K562 (cell line): Measurements from ENCODE around the gene TBC1D2. TPM values are rescaled to one million over a fixed set of nuclear protein-coding genes. Genes with fewer than 3 reads are reported as not detected.

ENCODE experiments used
- ATF4 ChIP-seq: fragments of 450-650 bp; formaldehyde crosslinking; IDR thresholded peaks from 2 replicates; pipeline ENCODE4 v1.4.0; 2022; ENCODE audit warnings: mild to moderate bottlenecking, moderate library complexity
- BCL6 ChIP-seq: fragments of 250-450 bp; sonication (Bioruptor Pico); IDR thresholded peaks from 2 replicates; pipeline ENCODE4 v1.4.0; 2020
- BCLAF1 ChIP-seq, 2 experiments: fragments of 450-650 bp in 1 of 2; IDR thresholded peaks; 2 replicates each; pipeline ENCODE4 v1.6.1; 2011 to 2017; ENCODE audit warnings: low read depth in 2 of 2, antibody characterized with exemption in 1 of 2, borderline replicate concordance in 1 of 2, low read length in 1 of 2, mild to moderate bottlenecking in 1 of 2, mixed read lengths in 1 of 2; ENCODE audit not compliant: control insufficient read depth in 1 of 2
- CREM ChIP-seq: IDR thresholded peaks from 2 replicates; pipeline ENCODE4 v1.6.1; 2014; ENCODE audit warnings: antibody characterized with exemption, low read depth
- DPF2 ChIP-seq: fragments of 450-650 bp; IDR thresholded peaks from 2 replicates; pipeline ENCODE4 v1.6.1; 2016
- EP300 ChIP-seq: IDR thresholded peaks from 2 replicates; pipeline ENCODE4 v1.6.1; 2012; ENCODE audit warnings: low read length, improper control_type of control experiment
- GABPB1 ChIP-seq: sonication (generic); formaldehyde crosslinking; IDR thresholded peaks from 2 replicates; pipeline ENCODE4 v1.8.0; 2022; ENCODE audit warnings: mild to moderate bottlenecking, missing genetic modification reagents
- RBM25 ChIP-seq: fragments of 200-400 bp; formaldehyde crosslinking; IDR thresholded peaks from 2 replicates; pipeline ENCODE4 v1.6.1; 2018; ENCODE audit warnings: low read length, low read depth, moderate library complexity; ENCODE audit not compliant: severe bottlenecking
- RFX7 ChIP-seq: fragments of 250-450 bp; sonication (Bioruptor Pico); IDR thresholded peaks from 2 replicates; pipeline ENCODE4 v1.5.1; 2021; ENCODE audit warnings: mild to moderate bottlenecking
- SMAD1 ChIP-seq: fragments of 150-350 bp; IDR thresholded peaks from 2 replicates; pipeline ENCODE4 v1.6.1; 2014; ENCODE audit warnings: low read length, low read depth; ENCODE audit not compliant: partially characterized antibody
- VEZF1 ChIP-seq: fragments of 200-800 bp; sonication (Bioruptor generic); IDR thresholded peaks from 2 replicates; pipeline ENCODE4 v1.6.1; 2017; ENCODE audit warnings: missing genetic modification characterization, missing compliant biosample characterization
- YY1 ChIP-seq, 3 experiments: IDR thresholded peaks; 2 replicates each; pipeline ENCODE4 v1.6.1; 2011; ENCODE audit warnings: low read length in 2 of 3, mild to moderate bottlenecking in 2 of 3, moderate library complexity in 2 of 3, borderline replicate concordance in 1 of 3, control low read depth in 1 of 3, low read depth in 1 of 3; ENCODE audit not compliant: insufficient read depth in 3 of 3, insufficient replicate concordance in 2 of 3, control insufficient read depth in 1 of 3, insufficient read length in 1 of 3; ENCODE audit errors: extremely low read depth in 1 of 3
- ZFX ChIP-seq: sonication (generic); formaldehyde crosslinking; IDR thresholded peaks from 2 replicates; pipeline ENCODE4 v1.8.0; 2022; ENCODE audit warnings: mild to moderate bottlenecking, missing genetic modification reagents, moderate library complexity
- ZNF140 ChIP-seq: fragments of 250-450 bp; sonication (Bioruptor Pico); IDR thresholded peaks from 2 replicates; pipeline ENCODE4 v1.8.0; 2021; ENCODE audit warnings: moderate library complexity, mild to moderate bottlenecking, inconsistent platforms
- ZNF592 ChIP-seq: fragments of 450-650 bp; IDR thresholded peaks from 2 replicates; pipeline ENCODE4 v1.6.1; 2017; ENCODE audit warnings: antibody characterized with exemption, mild to moderate bottlenecking
- polyA plus RNA-seq, 8 experiments: library from polyadenylated mRNA; depleted of rRNA in 4 of 8; stranded (reverse) in 5 of 8; unstranded in 3 of 8; fragments of >200 nt; fragmentation: Nextera tagmentation in 2 of 8; fragmentation: Illumina TruSeq in 1 of 8; extraction: Ambion mirVana in 2 of 8; extraction: Trizol in 1 of 8; gene quantifications; 2 replicates each; pipeline versions ENCODE4 v1.2.1 to v1.2.3, GENCODE V29; 2011 to 2014; ENCODE audit warnings: inconsistent platforms in 1 of 8, missing spikeins in 1 of 8
- total RNA-seq, 7 experiments: library from RNA; depleted of rRNA in 6 of 7; stranded (reverse); fragments of >200 nt in 6 of 7; fragmentation: Illumina TruSeq in 2 of 7; extraction: Trizol in 2 of 7; gene quantifications; 2 replicates each; pipeline versions ENCODE4 v1.2.1 to v1.2.3, GENCODE V29; 2011 to 2021; ENCODE audit warnings: low replicate concordance in 1 of 7
- TF ChIP-seq, protein P1 (sequence below): fragments of 450-650 bp; formaldehyde crosslinking; conservative IDR thresholded peaks from 2 replicates; pipeline ENCODE4 v1.4.0; 2022; ENCODE audit warnings: mild to moderate bottlenecking, missing genetic modification characterization

The TBC1D2 gene
- total and polyA plus RNA-seq, 9 of the 15 experiments (the other 6 are each of a cell fraction or from before 2014, with no cell fraction given) = 0.10 to 7.0 (median 2.5) TPM

DNA sequence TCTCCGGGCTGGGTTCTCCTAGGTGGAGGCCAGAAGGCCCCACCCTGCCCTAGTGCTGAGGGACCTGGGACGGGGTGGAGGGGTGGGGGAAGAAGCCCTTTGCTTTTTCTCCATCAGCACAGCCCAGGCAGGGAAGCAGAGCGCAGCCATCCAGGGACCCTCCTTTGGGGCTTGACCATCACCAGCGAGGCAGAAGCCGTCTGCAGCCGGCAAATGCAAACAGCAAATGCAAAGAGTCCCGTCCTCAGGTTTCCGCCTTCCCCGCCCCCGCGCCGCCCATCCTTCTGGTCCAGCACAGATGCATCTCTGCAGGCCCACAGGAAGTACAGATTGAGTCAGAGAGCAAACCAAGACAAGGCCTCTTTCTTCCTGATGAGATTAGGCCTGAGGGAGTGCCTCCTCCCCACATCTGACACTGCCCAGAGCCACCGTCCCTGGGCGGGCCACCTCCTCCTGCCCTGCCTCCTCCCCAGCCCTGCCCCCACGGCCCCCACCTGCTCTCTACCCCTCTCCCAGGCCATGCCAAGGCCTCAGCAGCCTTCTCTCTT is 86.4 kb downstream of the TBC1D2 start (continued):
- peak; percentile 7; the same call in 1 of the 2 replicates for TF ChIP-seq ZFX (CRISPR knock-in tag)
- peak; percentile 69; the same call in 1 of the 2 replicates for TF ChIP-seq EP300
- TF ChIP-seq RFX7 (CRISPR knock-in tag) = no peak
- peak; percentile 58 for TF ChIP-seq GABPB1
- TF ChIP-seq VEZF1 = peak; percentile 58
- TF ChIP-seq YY1 (IDR thresholded peaks at IDR 0.05; ENCODE audit: borderline replicate concordance in 1 of 3, control insufficient read depth in 1 of 3, extremely low read depth in 1 of 3, insufficient read depth in 3 of 3, insufficient read length in 1 of 3, insufficient replicate concordance in 2 of 3, low read depth in 1 of 3, low read length in 2 of 3) = peak in 1 of 3 experiments; percentile 22
- TF ChIP-seq, protein P1, sequence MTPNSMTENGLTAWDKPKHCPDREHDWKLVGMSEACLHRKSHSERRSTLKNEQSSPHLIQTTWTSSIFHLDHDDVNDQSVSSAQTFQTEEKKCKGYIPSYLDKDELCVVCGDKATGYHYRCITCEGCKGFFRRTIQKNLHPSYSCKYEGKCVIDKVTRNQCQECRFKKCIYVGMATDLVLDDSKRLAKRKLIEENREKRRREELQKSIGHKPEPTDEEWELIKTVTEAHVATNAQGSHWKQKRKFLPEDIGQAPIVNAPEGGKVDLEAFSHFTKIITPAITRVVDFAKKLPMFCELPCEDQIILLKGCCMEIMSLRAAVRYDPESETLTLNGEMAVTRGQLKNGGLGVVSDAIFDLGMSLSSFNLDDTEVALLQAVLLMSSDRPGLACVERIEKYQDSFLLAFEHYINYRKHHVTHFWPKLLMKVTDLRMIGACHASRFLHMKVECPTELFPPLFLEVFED (CRISPR knock-in tag) = no peak
- TF ChIP-seq BCLAF1 (IDR thresholded peaks at IDR 0.05; ENCODE audit: borderline replicate concordance in 1 of 2, control insufficient read depth in 1 of 2, low read depth in 2 of 2, low read length in 1 of 2) = no peak
- TF ChIP-seq ZNF592 = 0 out of 2 replicates have a peak, but pooled peaks have one; percentile 52
- peak; percentile 56 for TF ChIP-seq CREM
- no peak for TF ChIP-seq DPF2
- no peak for TF ChIP-seq RBM25
- no peak for TF ChIP-seq SMAD1
- TF ChIP-seq BCL6 = no peak
- no peak for TF ChIP-seq ZNF140 (CRISPR knock-in tag)
- TF ChIP-seq ATF4 (CRISPR knock-in tag) = no peak
